Esophagus (tissue), 2 donors: Measurements from ENCODE around the gene CACYBP. TPM values are rescaled to one million over a fixed set of nuclear protein-coding genes. Genes with fewer than 3 reads are reported as not detected.

Source experiments
- H3K27ac ChIP-seq, 2 donors: one replicate each; pipeline ENCODE4 v1.5.1; 2013; ENCODE audit warnings: low read depth in 2 of 2, mild to moderate bottlenecking in 2 of 2, inconsistent platforms in 1 of 2, low read length in 1 of 2, moderate library complexity in 1 of 2
- H3K27me3 ChIP-seq, 2 donors: one replicate each; pipeline ENCODE4 v1.6.1; 2013; ENCODE audit warnings: low read length in 2 of 2, control low read depth in 1 of 2, mild to moderate bottlenecking in 1 of 2; ENCODE audit not compliant: insufficient read depth in 2 of 2, control insufficient read depth in 1 of 2
- H3K36me3 ChIP-seq, 2 donors: one replicate each; pipeline ENCODE4 v1.6.1; 2013; ENCODE audit warnings: low read length in 1 of 2; ENCODE audit not compliant: control insufficient read depth in 2 of 2, insufficient read depth in 2 of 2
- H3K4me1 ChIP-seq, 2 donors: one replicate each; pipeline ENCODE4 v1.6.1; 2013; ENCODE audit warnings: low read length in 1 of 2; ENCODE audit not compliant: control insufficient read depth in 2 of 2, insufficient read depth in 2 of 2
- H3K4me3 ChIP-seq, 2 donors: one replicate each; pipeline ENCODE4 v1.5.1; 2013; ENCODE audit warnings: low read length in 2 of 2, mild to moderate bottlenecking in 2 of 2, low read depth in 1 of 2, moderate library complexity in 1 of 2
- H3K9me3 ChIP-seq, 2 donors: one replicate each; pipeline ENCODE4 v1.6.1; 2013; ENCODE audit warnings: mild to moderate bottlenecking in 2 of 2, low read depth in 1 of 2, low read length in 1 of 2, moderate library complexity in 1 of 2; ENCODE audit not compliant: control insufficient read depth in 2 of 2, insufficient read depth in 1 of 2
- WGBS, 2 donors: extraction: QIAGEN DNeasy Blood & Tissue Kit; methylation state at CpG; one replicate each; pipeline ENCODE4 v1.1.7; 2013; 5-methylcytosine and 5-hydroxymethylcytosine counted together
- polyA plus RNA-seq, 2 donors: library from polyadenylated mRNA; stranded (reverse); fragments of 200-250 nt; gene quantifications; one replicate each; pipeline ENCODE4 v1.2.3, GENCODE V29; 2013
- donor health status: healthy with polysubstance abuse.
- donor health status: Bipolar disorder and iron deficiency.

The CACYBP gene
- 10 to 100 TPM; 24.2 to 66.8 TPM for polyA plus RNA-seq

- H3K4me3 ChIP-seq: peak within 1 kb of the TSS; percentile 98 to 99
- H3K36me3 ChIP-seq: no peaks in the 10 kb centered on the region
- H3K4me1 ChIP-seq: no peaks in the 10 kb centered on the region
- WGBS, 2 donors: 0% methylated on average over 68 to 71 of the region's 71 CpGs
- H3K27ac ChIP-seq: peak within 1 kb of the TSS; percentile 98 to 100
- H3K27me3 ChIP-seq: no peaks in the 10 kb centered on the region
- no peaks in the 10 kb centered on the region for H3K9me3 ChIP-seq
Measured at GRCh38 chr1:174999936-175000696, at the start of gene CACYBP. Gene CACYBP, plus strand, starts transcription at chr1:174999947. Its CDS starts 234 bp downstream, at chr1:175000181.

- Histone ChIP-seq H3K4me3 (no peak overlapping the region), H3K36me3 (no peaks in the 10 kb centered on the region), H3K27me3 (no peaks in the 10 kb centered on the region), H3K9me3 (no peaks in the 10 kb centered on the region), H3K4me1 (no peaks in the 10 kb centered on the region), H3K27ac (no peak overlapping the region)
- 51 to 73% methylated on average over 11 of the region's 11 CpGs for WGBS, 2 donors
Measured at GRCh38 chr1:174953285-174954072, 46.3 kb upstream of the CACYBP start.

GRCh38 chr1:174954073-174954460, 45.7 kb upstream of the CACYBP start:
- Histone ChIP-seq H3K36me3 (no peaks in the 10 kb centered on the region), H3K9me3 (no peaks in the 10 kb centered on the region), H3K27me3 (no peaks in the 10 kb centered on the region), H3K27ac (no peak overlapping the region), H3K4me1 (no peaks in the 10 kb centered on the region), H3K4me3 (no peak overlapping the region)

- H3K4me1 ChIP-seq: no peaks in the 10 kb centered on the region
- no peaks in the 10 kb centered on the region for H3K27me3 ChIP-seq
- H3K27ac ChIP-seq: peak overlapping the region in 1 of 2 donors; percentile 21
- no peaks in the 10 kb centered on the region for H3K9me3 ChIP-seq
- no peaks in the 10 kb centered on the region for H3K36me3 ChIP-seq
- no peak overlapping the region for H3K4me3 ChIP-seq
- 43 to 49% methylated on average over 3 of the region's 3 CpGs for WGBS, 2 donors
Measured at GRCh38 chr1:174954671-174955669, 44.8 kb upstream of the CACYBP start.

DNA sequence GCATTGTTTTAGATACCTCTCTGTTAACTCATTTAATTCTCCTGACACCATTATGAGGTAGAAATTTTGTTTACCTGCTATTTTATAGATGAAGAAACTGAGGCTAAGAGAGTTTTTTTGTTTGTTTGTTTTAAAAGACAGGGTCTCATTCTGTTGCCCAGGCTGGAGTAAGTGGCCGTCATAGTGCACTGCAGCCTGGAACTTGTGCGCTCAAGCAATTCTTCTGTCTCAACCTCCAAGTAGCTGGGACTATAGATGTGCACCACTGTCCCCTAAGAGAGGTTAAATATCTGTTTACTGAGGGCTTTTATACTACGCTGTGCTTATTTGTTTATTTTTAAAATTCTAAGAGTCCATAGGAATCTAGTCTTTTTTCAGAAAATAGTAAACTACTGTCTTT, 43.7 kb upstream of the CACYBP start:
- Histone ChIP-seq H3K4me3 (no peak overlapping the region), H3K27me3 (no peaks in the 10 kb centered on the region), H3K27ac (no peak overlapping the region), H3K9me3 (no peaks in the 10 kb centered on the region), H3K4me1 (no peaks in the 10 kb centered on the region), H3K36me3 (no peaks in the 10 kb centered on the region)
- WGBS, 2 donors: 95 to 96% methylated on average over 3 of the region's 3 CpGs

GRCh38 chr1:174956976-174957375, 42.8 kb upstream of the CACYBP start:
- Histone ChIP-seq H3K4me3 (no peak overlapping the region), H3K27ac (no peak overlapping the region), H3K9me3 (no peaks in the 10 kb centered on the region), H3K4me1 (no peaks in the 10 kb centered on the region), H3K36me3 (no peaks in the 10 kb centered on the region), H3K27me3 (no peaks in the 10 kb centered on the region)

DNA sequence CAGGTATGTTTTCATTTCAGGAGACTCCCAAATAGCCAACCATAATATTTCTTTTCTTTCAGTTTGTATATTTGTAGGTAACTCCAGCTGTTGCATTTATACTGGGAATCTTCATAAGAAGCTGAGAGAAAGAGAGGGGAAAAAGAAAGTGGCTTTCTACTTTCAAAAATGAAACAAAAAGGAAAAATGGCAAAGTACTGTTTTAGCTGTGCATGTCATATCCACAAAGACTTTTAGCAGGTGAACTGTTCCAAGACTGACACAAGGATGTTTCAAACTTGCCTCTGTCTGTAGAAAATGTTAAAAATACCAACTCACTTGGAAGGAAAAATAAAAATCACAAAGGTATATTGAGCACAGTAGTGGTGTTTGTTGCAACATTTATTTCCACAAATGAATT, 41.9 kb upstream of the CACYBP start:
- Histone ChIP-seq H3K27ac (no peak overlapping the region), H3K36me3 (no peaks in the 10 kb centered on the region), H3K4me1 (no peaks in the 10 kb centered on the region), H3K4me3 (no peak overlapping the region), H3K9me3 (no peaks in the 10 kb centered on the region), H3K27me3 (no peaks in the 10 kb centered on the region)

DNA sequence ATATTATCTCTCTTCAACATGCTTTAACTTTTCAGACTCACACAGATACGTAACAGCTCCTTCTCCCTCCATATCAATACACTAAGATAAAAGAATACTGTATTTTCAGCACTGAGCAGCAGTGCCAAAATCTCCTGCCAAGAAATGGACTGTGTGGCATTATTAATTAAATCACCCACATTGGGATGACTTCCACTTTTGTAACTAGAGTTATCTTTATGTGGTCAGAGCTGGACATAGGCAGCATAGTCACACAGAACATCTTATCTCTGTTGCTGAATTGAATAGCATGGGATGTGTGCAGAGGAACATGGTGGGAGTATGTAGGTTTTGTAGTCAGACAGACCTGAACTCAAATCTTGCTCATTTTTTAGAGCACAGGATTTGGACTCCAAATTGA, 41.4 kb upstream of the CACYBP start:
- H3K27me3 ChIP-seq: no peaks in the 10 kb centered on the region
- no peaks in the 10 kb centered on the region for H3K9me3 ChIP-seq
- no peaks in the 10 kb centered on the region for H3K4me1 ChIP-seq
- no peaks in the 10 kb centered on the region for H3K36me3 ChIP-seq
- H3K27ac ChIP-seq: no peak overlapping the region
- WGBS, 2 donors: 78 to 88% methylated on average over 1 of the region's 1 CpG
- no peak overlapping the region for H3K4me3 ChIP-seq

DNA sequence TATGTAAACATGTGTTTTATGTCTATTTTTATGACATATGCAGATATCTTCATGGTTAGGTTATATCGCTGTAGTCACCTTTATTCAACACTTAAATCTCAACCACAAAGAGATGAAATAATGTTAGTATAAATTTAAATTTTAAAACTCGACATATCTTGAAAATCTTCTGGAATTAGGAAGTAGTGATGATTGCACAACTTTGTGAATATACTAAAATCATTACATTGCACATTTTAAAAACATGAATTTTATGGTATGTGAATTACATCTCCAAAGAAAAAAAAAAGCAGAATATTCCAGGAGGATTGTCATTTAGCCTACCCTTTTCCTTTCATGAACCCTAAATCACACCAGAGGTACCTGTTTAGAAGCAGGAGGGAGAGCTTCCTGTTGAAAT, 39.4 kb upstream of the CACYBP start:
- Histone ChIP-seq H3K4me1 (no peaks in the 10 kb centered on the region), H3K27me3 (no peaks in the 10 kb centered on the region), H3K4me3 (no peak overlapping the region), H3K36me3 (no peaks in the 10 kb centered on the region), H3K9me3 (no peaks in the 10 kb centered on the region), H3K27ac (no peak overlapping the region)
- WGBS, 2 donors: 94 to 98% methylated on average over 2 of the region's 2 CpGs
